HG03066 (cell line): Measurements from ENCODE around the gene CCIN.
"Not testable (repeated sequence)": the region's sequence is repeated elsewhere in the genome, so short reads cannot be mapped to it uniquely, and the experiment has no call there.

Source experiments
- ATAC-seq: cut with Tn5 transposase; IDR thresholded peaks from one replicate; pipeline ENCODE4 v1.9.1; 2021; ENCODE audit warnings: low read depth; ENCODE audit not compliant: unreplicated experiment

Gene CCIN

GRCh38 chr9:36169166-36169565 is at the start of gene CCIN:
TSS of gene CCIN (plus strand) at chr9:36169388. CDS start at chr9:36169503, 115 bp downstream.
- no peak for ATAC-seq

- no peak for ATAC-seq
Measured at GRCh38 chr9:36119476-36119875, 49.7 kb upstream of the CCIN start.

GRCh38 chr9:36120705-36121104 is 48.5 kb upstream of the CCIN start:
- no peak for ATAC-seq

GRCh38 chr9:36121971-36122370 is 47.2 kb upstream of the CCIN start:
- ATAC-seq = no peak

- no peak for ATAC-seq
Measured at GRCh38 chr9:36123515-36123914, 45.7 kb upstream of the CCIN start.

- ATAC-seq = no peak
Measured at GRCh38 chr9:36125062-36125855, 43.9 kb upstream of the CCIN start.

- no peak for ATAC-seq
Measured at GRCh38 chr9:36126016-36126730, 43.0 kb upstream of the CCIN start.

GRCh38 chr9:36127652-36128244 is 41.4 kb upstream of the CCIN start:
- no peak for ATAC-seq

- no peak for ATAC-seq
Measured at GRCh38 chr9:36128349-36128748, 40.8 kb upstream of the CCIN start.

- ATAC-seq = no peak
Measured at GRCh38 chr9:36129139-36129538, 40.0 kb upstream of the CCIN start.

GRCh38 chr9:36131666-36132065 is 37.5 kb upstream of the CCIN start:
- not testable (repeated sequence) for ATAC-seq

- ATAC-seq = no peak
Measured at GRCh38 chr9:36132086-36132485, 37.1 kb upstream of the CCIN start.

- ATAC-seq = no peak
Measured at GRCh38 chr9:36134761-36135505, 34.3 kb upstream of the CCIN start.

GRCh38 chr9:36135741-36136271 is 33.4 kb upstream of the CCIN start:
- no peak for ATAC-seq

- ATAC-seq = peak; percentile 93
Measured at GRCh38 chr9:36136272-36136893, 32.8 kb upstream of the CCIN start, which contains the start of gene GLIPR2. TSS of gene GLIPR2 (plus strand) at chr9:36136733. CDS start at chr9:36136779, 46 bp downstream.

- ATAC-seq = no peak
Measured at GRCh38 chr9:36136894-36137391, 32.2 kb upstream of the CCIN start.

- ATAC-seq = no peak
Measured at GRCh38 chr9:36137392-36138004, 31.7 kb upstream of the CCIN start.

GRCh38 chr9:36138496-36138895 is 30.7 kb upstream of the CCIN start:
- ATAC-seq = no peak

- ATAC-seq = no peak
Measured at GRCh38 chr9:36138901-36139300, 30.3 kb upstream of the CCIN start.
